BJ (cell line): ENCODE measurements around the gene FNDC3B. TPM values are rescaled to one million over a fixed set of nuclear protein-coding genes. Genes with fewer than 3 reads are reported as not detected.

Experiments
- CTCF ChIA-PET: fragments of 350-600 bp; formaldehyde crosslinking; extraction: SDS; loops from one replicate; lab custom pipeline; 2021; ENCODE audit warnings: antibody characterized with exemption, inconsistent platforms; lab: Yijun Ruan, JAX
- POLR2A ChIA-PET: fragments of 300-600 bp; sonication (Branson Sonifier 250); formaldehyde crosslinking; extraction: SDS; loops from one replicate; lab custom pipeline; 2021; ENCODE audit warnings: antibody characterized with exemption; lab: Charles Lee
- DNase-seq: peaks from one replicate; pipeline ENCODE4 v3.0.0-alpha.2; 2011; ENCODE audit warnings: low read depth
- H3K27me3 ChIP-seq: 2 replicates; pipeline ENCODE4 v1.6.0; 2011; ENCODE audit warnings: low read length; ENCODE audit not compliant: control insufficient read depth, insufficient read depth
- H3K36me3 ChIP-seq: 2 replicates; pipeline ENCODE4 v1.5.1; 2011; ENCODE audit warnings: low read length; ENCODE audit not compliant: control insufficient read depth, insufficient read depth
- H3K4me3 ChIP-seq: 2 replicates; pipeline ENCODE4 v1.5.1; 2011; ENCODE audit warnings: low read depth, mild to moderate bottlenecking, control low read depth, low read length
- polyA plus RNA-seq: library from polyadenylated mRNA; depleted of rRNA; stranded (reverse); fragments of >200 nt; gene quantifications from 2 replicates; pipeline ENCODE4 v1.2.3, GENCODE V29; 2011
- TF ChIP-seq, protein P1 (sequence below): IDR thresholded peaks from 2 replicates; pipeline ENCODE4 v1.5.1; 2011; ENCODE audit warnings: low read depth, mild to moderate bottlenecking, control low read depth, inconsistent platforms, low read length, moderate library complexity; ENCODE audit not compliant: insufficient read depth

FNDC3B gene
- polyA plus RNA-seq, 1 experiment, result 28.6 TPM

GRCh38 chr3:172204716-172205115 is 165.3 kb downstream of the FNDC3B start:
- no peak for DNase-seq
- CTCF ChIA-PET, result no interaction called here
- no peak overlapping the region for H3K4me3 ChIP-seq
- H3K27me3 ChIP-seq, result no peaks in the 10 kb centered on the region
- POLR2A ChIA-PET, result no interaction called here
- TF ChIP-seq, protein P1, sequence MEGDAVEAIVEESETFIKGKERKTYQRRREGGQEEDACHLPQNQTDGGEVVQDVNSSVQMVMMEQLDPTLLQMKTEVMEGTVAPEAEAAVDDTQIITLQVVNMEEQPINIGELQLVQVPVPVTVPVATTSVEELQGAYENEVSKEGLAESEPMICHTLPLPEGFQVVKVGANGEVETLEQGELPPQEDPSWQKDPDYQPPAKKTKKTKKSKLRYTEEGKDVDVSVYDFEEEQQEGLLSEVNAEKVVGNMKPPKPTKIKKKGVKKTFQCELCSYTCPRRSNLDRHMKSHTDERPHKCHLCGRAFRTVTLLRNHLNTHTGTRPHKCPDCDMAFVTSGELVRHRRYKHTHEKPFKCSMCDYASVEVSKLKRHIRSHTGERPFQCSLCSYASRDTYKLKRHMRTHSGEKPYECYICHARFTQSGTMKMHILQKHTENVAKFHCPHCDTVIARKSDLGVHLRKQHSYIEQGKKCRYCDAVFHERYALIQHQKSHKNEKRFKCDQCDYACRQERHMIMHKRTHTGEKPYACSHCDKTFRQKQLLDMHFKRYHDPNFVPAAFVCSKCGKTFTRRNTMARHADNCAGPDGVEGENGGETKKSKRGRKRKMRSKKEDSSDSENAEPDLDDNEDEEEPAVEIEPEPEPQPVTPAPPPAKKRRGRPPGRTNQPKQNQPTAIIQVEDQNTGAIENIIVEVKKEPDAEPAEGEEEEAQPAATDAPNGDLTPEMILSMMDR, result no peak
- peaks cover 10% of the 10 kb centered on the region for H3K36me3 ChIP-seq

DNA sequence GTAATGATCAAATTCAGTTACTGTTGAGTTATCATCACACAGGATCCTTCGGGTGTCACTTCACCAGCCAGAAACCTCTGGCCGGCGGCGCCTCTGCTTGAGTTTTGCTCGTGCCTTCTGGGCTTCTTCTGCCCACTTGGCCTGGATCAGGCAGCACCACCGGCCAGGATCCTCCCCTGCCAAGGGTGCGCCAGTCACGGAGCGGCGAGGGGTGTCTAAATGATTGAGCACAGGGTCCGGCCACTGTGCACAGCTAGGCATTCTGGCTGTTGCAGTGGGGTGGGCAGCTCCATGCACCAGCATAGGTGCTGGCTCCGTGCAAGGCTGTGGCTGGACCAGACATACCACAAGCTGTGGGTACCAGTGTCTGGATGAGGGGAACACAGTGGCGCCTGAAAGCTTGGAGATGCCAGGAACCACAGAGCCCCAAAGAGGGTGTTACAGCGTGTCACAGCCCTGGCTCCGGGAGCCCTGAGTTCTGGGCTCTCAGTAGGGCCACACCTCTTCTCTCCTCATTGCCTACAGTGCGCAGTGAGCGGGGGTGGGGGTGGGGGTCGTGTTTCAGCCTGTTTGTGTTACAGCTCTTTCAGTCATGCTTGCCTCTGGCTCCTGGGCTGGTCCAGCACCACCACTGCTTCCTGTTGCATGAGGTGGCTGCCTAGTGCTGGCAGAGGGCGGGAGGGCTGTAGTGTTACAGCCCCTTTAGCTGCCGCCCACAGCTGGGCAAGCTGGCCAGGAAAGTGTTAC is 169.4 kb downstream of the FNDC3B start:
- TF ChIP-seq, protein P1, result no peak
- ChIA-PET CTCF (interaction anchor here (0.6 to 1.0 kb wide), 2 partner anchors 11 to 55 kb away, joined by 3 read pairs; no protein-coding TSS in a partner anchor), POLR2A (no interaction called here)
- H3K27me3 ChIP-seq, result no peaks in the 10 kb centered on the region
- H3K4me3 ChIP-seq, result no peak overlapping the region
- peaks cover 10% of the 10 kb centered on the region for H3K36me3 ChIP-seq
- no peak for DNase-seq

- Histone ChIP-seq H3K36me3 (peaks cover 10% of the 10 kb centered on the region), H3K4me3 (no peak overlapping the region), H3K27me3 (no peaks in the 10 kb centered on the region)
- DNase-seq, result no peak
- TF ChIP-seq, protein P1, result no peak
- ChIA-PET CTCF (interaction anchor here (1.0 kb wide), 1 partner anchor 10 kb away, joined by 3 read pairs; no protein-coding TSS in a partner anchor), POLR2A (no interaction called here)
Measured at GRCh38 chr3:172209333-172210321, 170.2 kb downstream of the FNDC3B start.

DNA sequence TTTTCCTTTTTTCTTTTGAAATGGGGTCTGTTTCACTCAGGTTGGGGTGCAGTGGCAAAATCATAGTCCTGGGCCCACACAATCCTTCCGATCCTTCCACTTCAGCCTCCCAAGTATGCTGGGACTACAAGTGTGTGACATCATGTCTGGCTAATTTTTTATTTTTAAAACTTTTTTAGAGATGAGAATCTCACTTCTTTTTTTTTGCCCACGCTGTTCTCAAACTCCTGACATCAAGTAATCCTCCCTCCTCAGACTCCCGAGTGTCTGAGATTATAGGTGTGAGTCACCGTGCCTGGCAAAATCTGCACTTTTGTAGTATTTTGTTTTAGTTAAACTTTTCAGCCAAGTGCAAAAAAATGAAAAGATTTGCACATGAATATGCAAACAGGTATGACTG is 171.0 kb downstream of the FNDC3B start:
- TF ChIP-seq, protein P1, result no peak
- ChIA-PET CTCF (no interaction called here), POLR2A (no interaction called here)
- Histone ChIP-seq H3K4me3 (no peak overlapping the region), H3K27me3 (no peaks in the 10 kb centered on the region), H3K36me3 (peaks cover 10% of the 10 kb centered on the region)
- no peak for DNase-seq

DNA sequence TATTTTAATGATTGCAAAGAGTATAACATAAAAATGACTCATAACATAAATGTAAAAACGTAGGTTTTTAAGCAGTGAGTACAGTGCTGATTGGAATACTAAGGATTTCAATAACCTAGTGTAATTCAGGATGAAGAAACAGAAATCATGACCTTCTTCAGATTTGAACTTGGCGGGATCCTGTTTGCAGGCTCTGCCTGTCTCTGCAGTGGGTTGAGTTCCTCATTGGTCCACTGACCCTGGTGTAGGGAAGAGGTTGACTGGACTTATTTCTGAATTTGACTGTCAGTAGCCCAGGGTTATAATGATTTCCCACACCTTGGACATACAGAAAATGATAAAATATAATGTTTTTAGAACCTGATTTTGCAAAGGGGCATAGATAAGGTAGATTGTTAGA is 171.7 kb downstream of the FNDC3B start:
- no peaks in the 10 kb centered on the region for H3K27me3 ChIP-seq
- no peak for DNase-seq
- POLR2A ChIA-PET, result no interaction called here
- H3K36me3 ChIP-seq, result peaks cover 11% of the 10 kb centered on the region
- no peak overlapping the region for H3K4me3 ChIP-seq
- TF ChIP-seq, protein P1, result no peak
- CTCF ChIA-PET, result no interaction called here
